ENCODE data around the gene PUDP.
A peak's percentile ranks its signal among the peaks of the same experiment; 100 is the strongest.

PUDP gene

GRCh38 chrX:7061429-7061828 is 86.5 kb downstream of the PUDP start:
- Histone ChIP-seq H3K27ac (peak overlapping the region; percentile 56), H3K4me3 (ENCODE audit: low read depth, low read length) (no peak overlapping the region), H3K36me3 (replicated peaks) (no peaks in the 10 kb centered on the region), H3K27me3 (replicated peaks) (no peaks in the 10 kb centered on the region)
- no peak for TF ChIP-seq CTCF (IDR thresholded peaks at IDR 0.05; ENCODE audit: low read depth, low read length, missing control alignments)
- DNase-seq, result no peak
- in situ Hi-C loops (cut with HindIII; ENCODE audit: low pct_ligation_motif_present, low sequenced_read_pairs), result no loop called here

GRCh38 chrX:7060444-7060843 is 87.5 kb downstream of the PUDP start:
- no peak for TF ChIP-seq CTCF (IDR thresholded peaks at IDR 0.05; ENCODE audit: low read depth, low read length, missing control alignments)
- no peak overlapping the region for H3K4me3 ChIP-seq (ENCODE audit: low read depth, low read length)
- no peaks in the 10 kb centered on the region for H3K36me3 ChIP-seq (replicated peaks)
- H3K27ac ChIP-seq, result no peak overlapping the region
- DNase-seq, result no peak
- in situ Hi-C loops (cut with HindIII; ENCODE audit: low pct_ligation_motif_present, low sequenced_read_pairs), result no loop called here
- H3K27me3 ChIP-seq (replicated peaks), result no peaks in the 10 kb centered on the region

- Histone ChIP-seq H3K27ac (no peak overlapping the region), H3K27me3 (replicated peaks) (no peaks in the 10 kb centered on the region), H3K4me3 (ENCODE audit: low read depth, low read length) (no peak overlapping the region), H3K36me3 (replicated peaks) (no peaks in the 10 kb centered on the region)
- TF ChIP-seq CTCF (IDR thresholded peaks at IDR 0.05; ENCODE audit: low read depth, low read length, missing control alignments), result no peak
- in situ Hi-C loops (cut with HindIII; ENCODE audit: low pct_ligation_motif_present, low sequenced_read_pairs), result no loop called here
- no peak for DNase-seq
Observed at GRCh38 chrX:7059859-7060258, 88.1 kb downstream of the PUDP start.

- no peak for DNase-seq
- Histone ChIP-seq H3K27me3 (replicated peaks) (no peaks in the 10 kb centered on the region), H3K36me3 (replicated peaks) (no peaks in the 10 kb centered on the region), H3K27ac (no peak overlapping the region), H3K4me3 (ENCODE audit: low read depth, low read length) (no peak overlapping the region)
- no peak for TF ChIP-seq CTCF (IDR thresholded peaks at IDR 0.05; ENCODE audit: low read depth, low read length, missing control alignments)
- in situ Hi-C loops (cut with HindIII; ENCODE audit: low pct_ligation_motif_present, low sequenced_read_pairs), result no loop called here
Observed at GRCh38 chrX:7059214-7059838, 88.6 kb downstream of the PUDP start.

- in situ Hi-C loops (cut with HindIII; ENCODE audit: low pct_ligation_motif_present, low sequenced_read_pairs), result no loop called here
- no peak overlapping the region for H3K27ac ChIP-seq
- H3K36me3 ChIP-seq (replicated peaks), result no peaks in the 10 kb centered on the region
- no peak for TF ChIP-seq CTCF (IDR thresholded peaks at IDR 0.05; ENCODE audit: low read depth, low read length, missing control alignments)
- no peak for DNase-seq
- H3K27me3 ChIP-seq (replicated peaks), result no peaks in the 10 kb centered on the region
- H3K4me3 ChIP-seq (ENCODE audit: low read depth, low read length), result no peak overlapping the region
Observed at GRCh38 chrX:7055386-7056137, 92.4 kb downstream of the PUDP start.

Data from brain microvascular endothelial cell (primary cell).